UCSD-AML1 (cell line): Measurements from ENCODE around the gene REPIN1.

Source experiments
- DNase-seq: peaks from one replicate; lab custom pipeline; 2025; ENCODE audit not compliant: unreplicated experiment; lab: John Stamatoyannopoulos, UW

The REPIN1 gene

DNA sequence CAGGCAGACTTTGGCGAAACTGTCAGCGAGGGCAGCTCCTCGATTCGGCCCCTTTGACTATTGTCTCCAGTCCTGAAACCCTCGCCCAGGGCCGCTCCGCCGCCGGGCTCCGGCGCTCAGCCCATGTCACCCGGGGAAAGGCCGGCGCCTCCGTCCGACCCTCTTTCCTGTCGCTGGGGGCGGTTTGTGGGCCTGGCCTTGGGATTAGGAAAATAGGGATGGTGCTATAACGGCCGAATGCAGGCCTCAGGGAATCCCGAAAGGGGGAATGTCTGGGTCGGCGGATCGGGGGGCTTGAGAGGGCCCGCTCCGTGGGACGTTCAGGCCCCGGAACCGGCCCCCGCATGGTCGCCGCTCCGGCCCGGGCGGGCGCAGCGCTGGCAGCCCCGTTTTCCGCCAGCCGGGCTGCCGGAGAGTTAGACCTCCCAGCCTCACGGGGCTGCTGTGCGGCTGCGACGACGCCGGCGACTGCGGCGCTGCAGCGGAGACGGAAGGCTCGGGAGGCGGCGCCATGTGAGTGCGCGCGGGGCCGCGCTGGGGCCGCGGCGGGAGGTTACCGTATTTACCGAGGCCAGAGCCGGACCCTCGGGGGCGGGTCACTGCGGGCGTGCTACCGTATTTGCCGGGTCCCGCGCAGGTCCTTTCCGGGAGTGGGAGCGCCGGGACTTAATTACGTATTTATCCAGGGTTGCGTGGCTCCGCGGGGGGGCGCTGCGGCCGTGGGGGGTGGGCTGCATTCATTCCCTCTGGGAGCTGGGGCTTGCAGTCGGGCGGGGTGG, 36.4 kb downstream of the REPIN1 start:
- DNase-seq, result peak; percentile 83

DNA sequence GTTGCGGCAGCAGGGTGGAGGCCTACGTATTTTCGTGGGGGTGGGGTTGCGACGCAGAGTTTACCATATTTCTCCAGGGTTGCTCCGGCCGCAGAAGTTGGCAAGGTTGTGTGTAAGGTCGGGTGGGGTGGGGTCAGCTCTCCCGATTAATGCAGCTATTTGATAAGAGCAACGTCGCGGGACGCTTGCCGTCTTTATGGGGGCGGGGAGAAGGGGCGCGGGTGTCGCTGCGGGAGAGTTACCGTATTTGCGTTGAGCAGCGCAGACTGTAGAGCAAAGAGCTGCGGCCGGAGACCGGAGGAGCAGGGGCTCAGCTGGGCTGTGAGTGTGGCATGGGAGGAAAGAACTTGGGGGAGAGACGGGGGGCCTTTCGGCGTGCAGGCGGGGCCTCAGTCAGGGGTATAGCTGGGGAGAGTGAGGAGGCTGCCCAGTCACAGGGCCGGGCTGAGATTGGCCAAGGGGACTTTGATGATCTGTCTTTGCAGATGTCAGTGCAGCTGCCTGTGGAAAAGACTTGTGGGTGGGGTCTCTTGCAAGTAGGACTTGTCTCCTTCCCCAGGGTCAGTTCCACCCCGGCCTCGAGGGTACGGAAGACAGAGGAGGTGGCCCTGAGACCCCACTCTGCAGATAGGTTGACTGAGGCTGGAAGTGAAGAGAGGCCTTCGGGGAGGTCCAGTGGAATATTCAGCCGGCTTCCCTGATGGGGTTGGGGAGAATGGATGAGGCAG, 37.1 kb downstream of the REPIN1 start:
- DNase-seq, result no peak

DNA sequence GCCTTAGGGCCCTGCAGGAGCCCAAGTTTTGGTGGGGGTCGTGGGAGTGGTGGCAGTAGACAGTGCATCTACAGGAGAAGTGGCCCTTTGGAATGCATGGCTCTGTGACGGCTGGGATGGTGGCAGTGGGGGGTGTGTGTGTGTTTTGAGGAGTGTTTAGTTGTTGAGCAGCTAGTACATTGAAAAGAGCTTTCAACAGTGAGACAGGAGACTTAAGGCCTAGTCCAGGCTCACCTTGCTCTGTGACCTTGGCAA, 37.6 kb downstream of the REPIN1 start:
- DNase-seq, result no peak

DNA sequence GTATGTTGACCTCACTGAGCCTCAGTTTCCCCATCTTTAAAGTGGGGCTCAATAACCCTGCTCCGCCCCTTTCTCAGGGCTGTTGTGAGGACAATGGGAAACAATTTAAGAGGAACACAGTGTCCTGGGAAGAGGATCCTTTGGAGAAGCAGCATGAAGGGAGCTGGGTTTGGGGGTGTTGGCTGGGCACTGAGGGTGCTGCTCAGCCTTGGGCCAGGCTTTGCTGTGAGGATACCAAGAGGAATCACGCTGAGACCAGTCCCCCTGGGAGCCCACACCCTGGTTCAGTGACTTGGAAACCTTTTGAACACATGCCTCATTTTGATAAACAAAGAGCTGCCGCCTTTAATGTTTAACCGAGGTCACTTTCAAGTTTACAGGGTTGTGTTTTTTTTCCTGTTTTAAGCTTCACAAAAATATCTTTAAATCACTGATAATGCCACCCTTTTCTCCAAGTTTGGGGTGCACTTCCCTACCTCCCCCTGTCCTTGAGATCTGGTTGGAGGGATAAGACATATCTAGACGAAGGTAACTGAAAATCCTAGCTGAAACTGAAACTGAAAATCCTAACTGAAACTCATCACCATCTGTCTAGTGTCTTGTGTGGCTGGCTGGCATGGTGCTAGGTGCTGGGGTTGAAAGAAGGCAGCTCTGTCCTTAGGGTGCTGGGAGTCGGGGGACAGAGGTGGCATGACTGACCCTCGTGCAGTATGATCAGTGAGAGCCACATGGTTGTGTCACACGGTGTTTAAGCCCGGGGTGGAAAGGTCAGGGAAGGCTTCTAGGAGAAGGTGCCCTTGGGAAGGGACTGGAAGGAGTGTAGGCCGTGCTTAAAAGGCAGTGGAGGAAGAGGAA, 38.2 kb downstream of the REPIN1 start:
- no peak for DNase-seq

DNA sequence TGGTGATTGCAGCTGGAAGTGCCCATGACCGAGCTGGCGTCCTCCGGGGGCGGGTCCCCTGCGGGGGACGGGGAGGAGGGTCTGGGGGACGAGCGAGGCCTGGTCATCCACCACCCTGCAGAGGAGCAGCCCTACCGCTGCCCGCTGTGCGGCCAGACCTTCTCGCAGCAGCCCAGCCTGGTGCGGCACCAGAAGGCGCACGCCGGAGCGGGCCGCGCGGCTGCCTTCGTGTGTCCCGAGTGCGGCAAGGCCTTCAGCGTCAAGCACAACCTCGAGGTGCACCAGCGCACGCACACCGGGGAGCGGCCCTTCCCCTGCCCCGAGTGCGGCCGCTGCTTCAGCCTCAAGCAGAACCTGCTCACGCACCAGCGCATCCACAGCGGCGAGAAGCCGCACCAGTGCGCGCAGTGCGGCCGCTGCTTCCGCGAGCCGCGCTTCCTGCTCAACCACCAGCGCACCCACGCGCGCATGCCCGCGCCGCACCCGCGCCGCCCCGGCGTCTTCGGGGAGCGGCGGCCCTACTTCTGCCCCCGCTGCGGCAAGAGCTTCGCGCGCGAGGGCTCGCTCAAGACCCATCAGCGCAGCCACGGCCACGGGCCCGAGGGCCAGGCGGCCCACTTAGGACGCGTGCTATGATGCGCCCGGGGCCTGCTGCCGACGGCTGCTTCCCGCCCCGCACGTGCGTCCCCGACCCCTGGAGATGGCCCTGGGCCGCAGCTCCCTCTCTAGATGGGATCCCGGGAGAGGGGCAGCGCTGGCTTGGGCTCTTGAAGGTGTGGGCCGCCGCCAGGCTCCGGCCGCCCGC, 39.2 kb downstream of the REPIN1 start:
- no peak for DNase-seq

DNA sequence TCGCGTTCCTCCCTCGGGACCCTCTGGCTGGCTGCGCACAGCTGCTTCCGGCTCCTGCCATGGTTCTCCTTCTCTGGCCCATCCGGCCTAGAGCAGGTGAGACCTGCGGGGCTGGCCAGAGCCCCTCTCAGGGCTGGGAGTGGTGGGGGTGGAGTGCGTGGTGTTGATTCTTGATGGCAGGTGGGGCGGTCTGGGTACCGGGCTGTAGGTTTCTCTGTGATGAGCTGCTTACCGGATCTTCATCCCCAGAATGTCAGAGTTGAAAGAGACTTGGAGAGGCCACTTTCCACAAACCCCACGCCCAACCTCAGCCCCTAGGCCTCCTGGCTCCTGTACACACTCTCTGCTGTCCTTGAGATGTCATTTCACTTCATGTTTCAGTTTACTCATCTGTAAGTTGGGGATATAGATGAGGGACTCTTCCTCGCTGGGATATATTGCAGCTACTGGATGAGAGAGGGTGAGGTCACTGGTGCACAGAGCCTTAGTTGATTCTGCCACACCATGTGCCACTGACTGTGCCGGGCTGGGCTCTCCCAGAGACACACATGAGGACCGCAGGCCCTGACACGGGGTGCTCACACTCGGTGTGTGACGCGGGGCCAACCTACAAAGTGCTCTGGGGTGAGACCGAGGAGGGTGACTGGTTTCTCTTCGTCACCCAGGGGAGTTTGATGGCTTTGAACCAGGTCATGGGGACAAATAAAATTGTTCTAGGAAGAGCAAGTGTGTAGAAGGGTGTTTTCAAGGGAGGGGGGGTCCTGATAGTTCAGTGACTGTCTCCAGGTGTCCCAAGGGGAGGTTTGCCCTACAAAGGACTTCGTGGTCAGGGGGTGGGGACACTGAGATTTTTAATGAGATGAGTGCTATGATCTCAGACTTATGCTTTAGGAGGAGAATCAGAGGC, 40.0 kb downstream of the REPIN1 start:
- no peak for DNase-seq

DNA sequence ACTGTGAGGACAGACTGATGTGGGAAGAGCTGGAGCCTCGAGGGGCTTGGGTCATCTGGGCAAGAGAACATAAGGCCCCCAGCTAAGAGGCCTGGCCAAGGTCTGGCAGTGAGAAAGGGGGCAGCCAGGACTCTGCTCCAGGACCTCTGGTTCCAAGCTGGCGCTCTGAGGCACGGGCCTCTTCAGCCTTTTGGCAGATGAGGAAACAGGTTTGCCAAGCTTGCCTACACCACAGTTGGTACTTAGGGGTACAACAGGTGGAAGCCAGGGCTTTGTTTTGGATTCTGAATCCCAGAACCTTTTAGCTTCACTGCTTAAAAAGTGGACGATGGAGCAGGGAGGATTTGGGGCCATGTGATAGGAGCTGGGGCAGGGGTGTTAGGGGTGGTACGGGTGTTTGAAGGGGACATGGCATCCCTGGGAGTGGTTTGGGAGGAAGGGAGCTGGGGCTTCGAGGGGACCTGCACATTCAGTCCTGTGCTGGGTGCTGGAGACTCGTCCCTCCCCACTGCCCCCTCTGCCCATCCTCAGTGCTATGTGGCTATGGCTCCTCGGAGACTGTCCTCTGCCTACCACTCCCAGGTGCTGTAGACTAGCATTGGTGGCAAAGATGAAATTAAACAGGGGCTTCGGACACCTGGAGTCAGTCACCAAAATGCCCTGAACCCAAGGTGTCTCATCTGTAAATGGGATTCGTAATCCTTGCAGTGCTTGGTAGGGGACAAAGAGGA, 40.8 kb downstream of the REPIN1 start:
- DNase-seq, result no peak

DNA sequence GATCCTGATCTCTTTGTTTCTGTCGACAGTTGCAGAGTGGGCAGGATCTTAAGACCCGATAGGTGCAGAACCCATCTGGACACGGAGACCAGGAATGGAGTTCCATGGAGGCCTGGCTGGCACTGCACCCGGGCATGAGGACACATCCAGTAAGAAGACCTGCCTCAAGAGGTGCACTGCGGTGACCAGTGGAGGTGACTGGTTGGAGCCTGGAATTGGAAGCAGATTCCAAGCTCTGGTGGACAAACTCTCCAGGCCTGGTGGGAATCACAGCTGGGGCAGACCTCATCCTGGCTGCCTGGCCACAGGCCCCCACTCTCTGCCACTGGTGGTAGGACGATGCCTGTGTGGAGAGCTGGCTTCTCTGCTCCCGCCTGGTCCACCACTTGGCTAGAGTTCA, 41.5 kb downstream of the REPIN1 start:
- DNase-seq, result no peak

DNA sequence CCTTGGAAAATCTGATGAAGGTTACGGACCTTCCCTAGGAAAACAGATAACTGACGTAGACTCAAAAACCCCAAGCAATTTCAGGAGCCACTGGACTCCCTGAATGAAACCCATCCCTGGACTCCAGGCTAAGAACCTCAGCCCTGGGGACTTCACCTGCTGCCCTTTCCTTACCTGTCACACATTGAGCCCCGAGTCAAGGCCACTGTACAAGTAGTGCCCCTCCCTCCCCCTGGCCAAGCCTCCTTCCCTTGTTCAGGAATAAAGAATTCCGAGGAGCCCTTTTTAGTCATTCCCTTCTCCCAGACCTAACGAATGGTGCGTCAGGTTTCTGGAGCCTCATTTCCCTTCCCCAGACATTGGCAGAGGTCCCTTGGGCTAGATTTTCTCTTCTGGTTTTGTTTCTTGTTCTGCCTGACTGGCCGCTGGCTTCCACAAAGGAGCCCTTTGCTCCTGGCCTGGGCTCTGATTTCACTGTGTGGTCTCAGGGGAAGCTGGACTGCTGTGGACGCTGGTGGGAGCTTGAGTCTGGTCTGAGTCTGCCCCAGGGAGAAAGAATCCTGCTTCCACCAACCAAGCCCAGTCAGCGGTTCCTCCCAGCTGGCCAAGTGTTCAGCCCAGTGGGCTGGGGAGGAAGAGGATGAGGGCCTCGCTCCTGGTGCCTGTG, 42.2 kb downstream of the REPIN1 start:
- no peak for DNase-seq

DNA sequence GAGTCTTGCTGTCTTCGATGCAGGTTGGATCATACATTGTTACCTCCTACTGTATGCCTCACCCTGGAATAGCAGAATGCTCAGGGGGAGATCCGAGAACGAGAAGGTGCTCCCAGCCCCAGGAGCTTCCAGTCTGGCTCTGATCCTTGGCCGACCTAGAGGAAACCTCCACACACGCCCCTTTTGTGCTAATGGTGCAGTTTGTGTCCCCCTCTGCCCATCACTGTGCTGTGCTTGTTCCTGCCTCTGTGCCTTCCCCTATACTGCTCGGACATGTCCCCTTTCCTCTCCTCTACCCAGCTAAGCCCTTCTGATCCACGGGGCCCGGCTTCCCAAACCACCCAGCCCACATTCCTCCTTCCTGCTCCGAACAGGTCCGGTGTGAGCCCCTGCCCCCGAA, 43.0 kb downstream of the REPIN1 start:
- no peak for DNase-seq

DNA sequence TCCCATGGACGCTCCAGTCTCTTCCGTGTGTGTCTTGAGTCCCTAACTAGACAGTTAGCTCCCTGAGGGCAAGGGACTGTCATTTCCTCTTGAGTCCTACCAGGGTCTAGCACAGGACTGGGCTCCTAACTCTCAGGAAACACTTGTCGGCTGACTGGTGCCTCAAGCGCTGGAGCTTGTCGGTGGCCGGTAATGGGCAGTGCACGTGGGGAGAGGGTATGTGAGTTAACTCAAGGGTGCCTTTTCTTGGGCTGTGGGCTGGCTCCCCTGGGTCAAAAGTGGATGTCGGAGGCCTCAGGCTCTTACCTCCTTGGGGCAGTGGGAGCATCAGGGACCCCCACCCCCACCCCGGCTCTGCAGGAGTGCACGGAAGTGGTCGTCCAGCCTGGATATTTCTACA, 43.4 kb downstream of the REPIN1 start:
- no peak for DNase-seq

DNA sequence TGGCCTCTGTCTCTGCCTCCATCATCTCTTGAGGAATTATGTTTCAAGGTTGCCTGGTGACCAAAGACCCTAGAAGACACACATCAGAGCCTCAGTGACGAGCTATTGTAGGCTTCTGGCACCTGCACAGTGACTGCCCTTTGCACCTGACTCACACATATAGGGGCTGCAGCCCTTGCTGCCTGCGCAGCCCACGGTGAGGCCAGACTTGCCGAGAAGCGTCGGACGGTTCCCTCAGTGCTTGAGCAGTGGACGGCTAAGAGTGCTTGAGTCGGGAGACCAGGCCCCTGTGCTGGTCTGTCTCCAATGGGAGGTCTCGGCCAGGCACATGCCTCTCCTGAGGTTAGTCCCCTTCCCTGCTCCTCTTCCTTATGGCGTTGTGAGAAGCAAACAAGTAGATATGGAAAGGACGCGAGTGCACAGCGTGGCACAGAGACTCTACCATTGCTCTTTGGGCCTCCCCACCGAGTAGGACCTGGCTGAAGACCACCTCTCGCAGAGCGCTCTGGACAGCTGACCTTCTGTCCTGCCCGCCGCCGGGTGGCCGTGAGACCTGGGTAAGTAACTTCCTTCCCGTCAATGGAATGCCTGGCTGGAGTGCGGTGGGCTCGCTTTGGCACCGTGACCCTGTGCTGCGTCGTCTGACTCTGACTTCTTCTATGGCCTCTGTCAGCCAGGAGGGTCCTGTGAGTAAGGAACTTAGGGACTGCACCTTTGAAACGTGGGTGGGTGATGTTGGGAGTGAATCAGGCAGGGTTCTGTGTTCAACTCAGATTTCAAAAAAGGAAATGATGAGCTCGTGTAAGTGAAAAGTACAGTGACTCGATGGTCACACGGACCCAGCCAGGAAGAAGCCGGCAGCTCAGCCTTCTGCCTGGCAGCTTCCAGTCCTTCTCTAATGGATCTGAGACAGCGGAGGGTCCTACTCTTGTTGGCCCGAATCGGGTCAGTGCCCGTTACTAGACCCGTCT, 44.2 kb downstream of the REPIN1 start:
- DNase-seq, result no peak

DNA sequence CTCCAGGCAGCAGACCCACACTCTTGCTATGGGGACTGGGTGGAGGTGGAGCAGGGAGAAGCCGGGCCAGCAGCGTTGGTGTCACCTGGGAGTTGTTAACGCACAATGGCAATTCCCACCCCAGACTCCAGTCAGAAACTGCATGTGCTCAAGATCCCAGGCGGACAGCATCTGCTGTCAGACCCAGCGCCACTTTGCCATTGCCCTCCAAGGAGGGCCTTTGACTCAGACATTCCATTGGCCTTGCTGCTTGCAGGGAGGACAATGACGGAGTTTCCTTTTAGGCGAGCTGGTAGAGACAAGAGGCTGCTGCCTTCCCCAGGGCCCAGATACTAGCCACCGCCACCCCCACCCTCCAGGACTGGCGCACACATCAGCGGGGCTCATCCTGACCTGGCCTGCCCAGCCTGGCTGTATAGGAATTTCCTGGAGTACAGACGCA, 45.0 kb downstream of the REPIN1 start:
- DNase-seq, result no peak

DNA sequence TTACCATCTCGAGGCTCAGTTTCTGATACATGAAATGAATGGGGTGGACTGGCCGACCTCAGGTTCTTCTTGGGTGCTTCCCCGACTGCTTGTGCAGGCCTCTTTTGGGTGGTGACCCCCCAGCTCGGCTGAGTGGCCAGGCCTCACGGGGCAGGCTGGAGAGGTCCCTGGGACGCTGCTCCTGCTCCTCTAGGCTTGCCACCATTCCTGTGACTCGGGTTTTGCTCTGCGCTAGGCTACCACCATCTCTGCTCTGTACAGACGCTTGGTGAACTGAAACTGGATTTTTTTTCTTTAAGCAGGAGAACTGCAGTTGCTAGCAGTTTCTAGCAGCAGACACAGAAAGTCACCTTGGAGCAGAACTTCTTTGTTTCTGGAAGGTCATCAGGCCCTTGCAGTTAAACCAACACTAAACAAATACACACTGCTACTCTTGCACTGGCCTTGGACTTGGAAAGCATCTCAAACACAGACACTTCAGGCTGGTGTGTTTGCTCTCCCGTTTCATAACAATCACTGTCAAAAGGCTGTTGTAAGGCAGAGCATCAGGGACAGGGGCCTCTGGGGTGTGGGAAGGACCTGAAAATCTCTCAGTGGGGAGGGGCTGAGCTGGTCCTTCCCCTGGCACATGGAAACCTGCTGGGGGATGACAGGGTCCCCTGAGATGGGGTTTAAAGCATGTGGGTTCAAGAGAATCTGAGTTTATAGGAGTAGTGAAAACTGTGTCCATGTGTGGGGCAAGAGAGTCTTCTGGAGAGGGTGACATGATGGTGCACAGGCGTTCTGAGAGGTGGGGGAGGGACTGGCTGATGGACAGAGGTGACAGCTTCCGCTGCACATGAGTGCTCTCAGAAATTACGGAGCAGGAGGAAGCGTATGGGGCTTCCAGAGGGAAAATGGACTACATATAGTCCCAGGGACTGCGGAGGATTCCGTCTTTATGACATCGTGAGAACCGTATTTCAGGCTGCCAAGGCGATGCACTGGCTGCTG, 46.8 kb downstream of the REPIN1 start:
- no peak for DNase-seq

DNA sequence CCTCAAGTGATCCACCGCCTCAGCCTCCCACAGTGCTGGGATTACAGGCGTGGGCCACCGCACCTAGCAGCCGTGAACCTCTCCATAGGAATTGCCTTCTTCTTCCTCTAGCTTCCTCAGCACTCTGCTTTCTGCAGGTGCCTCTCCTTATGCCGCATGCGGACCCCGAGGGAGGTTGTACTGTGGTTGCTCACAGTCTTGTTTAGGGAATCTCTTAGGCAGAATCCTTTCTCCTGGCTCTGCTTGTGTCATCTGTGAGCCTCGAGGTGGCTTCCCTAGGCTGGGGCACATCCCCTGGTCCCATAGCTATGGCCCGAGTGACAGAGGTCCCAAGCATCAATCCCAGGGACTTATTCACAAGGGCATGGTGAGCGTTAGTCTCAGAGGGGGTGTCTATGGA, 48.6 kb downstream of the REPIN1 start:
- no peak for DNase-seq

DNA sequence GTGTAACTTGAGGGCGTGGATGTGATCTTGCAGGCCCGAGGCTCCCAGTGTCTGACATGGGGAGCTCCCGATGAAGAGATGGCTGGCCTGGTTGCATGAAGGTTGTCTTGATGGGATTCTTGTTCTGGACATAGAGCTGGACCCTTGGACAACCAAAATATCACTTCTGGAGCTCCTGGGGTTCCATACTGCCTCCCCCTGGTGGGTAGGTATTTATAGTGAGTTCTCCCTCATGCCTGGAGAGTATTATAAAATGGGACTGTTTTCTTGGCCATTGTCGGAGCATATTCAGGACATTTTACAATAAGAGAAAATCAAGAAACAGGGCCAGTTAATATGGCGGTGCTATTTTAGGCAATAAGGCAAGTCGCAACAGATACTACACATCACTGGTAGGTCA, 49.2 kb downstream of the REPIN1 start:
- no peak for DNase-seq

DNA sequence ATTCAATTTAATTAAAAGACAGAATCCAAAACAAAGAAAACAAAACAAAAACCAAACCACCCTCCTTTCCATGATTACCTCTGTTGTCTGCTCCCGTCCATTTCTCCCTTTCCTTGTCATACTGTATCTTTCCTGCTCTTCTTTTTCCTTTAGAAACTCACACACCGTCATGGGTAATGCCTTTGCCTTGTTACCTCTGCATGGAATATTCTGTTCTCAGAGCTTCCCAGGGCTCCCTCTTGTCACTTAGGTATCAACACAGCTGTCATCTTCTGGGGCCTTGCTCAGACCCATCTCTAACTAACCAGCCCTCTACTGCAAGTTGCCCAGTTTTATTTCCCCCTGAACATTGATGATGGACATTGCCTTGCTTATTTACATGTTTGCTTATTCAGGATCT, 51.6 kb downstream of the REPIN1 start:
- DNase-seq, result no peak
